MCF 10A (cell line): ENCODE results near the gene QRFPR. TPM values are rescaled to one million over a fixed set of nuclear protein-coding genes. Genes with fewer than 3 reads are reported as not detected.
"Not testable (repeated sequence)": the region's sequence is repeated elsewhere in the genome, so short reads cannot be mapped to it uniquely, and the experiment has no call there.

Experiments
- BruUV-seq: library from RNA; stranded (reverse); fragments of 400-500 nt; replicated peaks from 2 replicates; lab custom pipeline; 2021; lab: Mats Ljungman, UMichigan
- CTCF ChIA-PET: fragments of 300-600 bp; sonication (Branson Sonifier 250); formaldehyde crosslinking; extraction: SDS; loops from one replicate; lab custom pipeline; 2021; ENCODE audit warnings: antibody characterized with exemption, inconsistent platforms; lab: Yijun Ruan, JAX
- POLR2A ChIA-PET: fragments of 300-600, 350-650 bp; sonication (Branson Sonifier 250); formaldehyde crosslinking; extraction: SDS; loops from one replicate; lab custom pipeline; 2020; ENCODE audit warnings: antibody characterized with exemption, inconsistent platforms; lab: Yijun Ruan, JAX
- DNase-seq: peaks from one replicate; pipeline ENCODE4 v3.0.0-alpha.2; 2018; ENCODE audit not compliant: unreplicated experiment
- H3K27ac Mint-ChIP-seq: one replicate; pipeline ENCODE4 v1.8.0; 2022; ENCODE audit warnings: mild to moderate bottlenecking, low read depth, mixed read lengths; ENCODE audit not compliant: unreplicated experiment
- H3K27me3 Mint-ChIP-seq: one replicate; pipeline ENCODE4 v1.8.0; 2022; ENCODE audit warnings: mixed read lengths; ENCODE audit not compliant: insufficient read depth, unreplicated experiment
- H3K36me3 Mint-ChIP-seq: one replicate; pipeline ENCODE4 v1.8.0; 2022; ENCODE audit warnings: mild to moderate bottlenecking, moderate library complexity, mixed read lengths; ENCODE audit not compliant: insufficient read depth, unreplicated experiment
- H3K4me1 Mint-ChIP-seq: one replicate; pipeline ENCODE4 v1.8.0; 2022; ENCODE audit warnings: mixed read lengths; ENCODE audit not compliant: insufficient read depth, unreplicated experiment
- H3K4me3 Mint-ChIP-seq: one replicate; pipeline ENCODE4 v1.8.0; 2022; ENCODE audit warnings: mild to moderate bottlenecking, moderate library complexity, mixed read lengths; ENCODE audit not compliant: unreplicated experiment
- H3K9me3 Mint-ChIP-seq: one replicate; pipeline ENCODE4 v1.8.0; 2022; ENCODE audit warnings: mixed read lengths; ENCODE audit not compliant: unreplicated experiment
- intact Hi-C: fragments of 100-400 bp; cut with micrococcal nuclease; formaldehyde crosslinking; loops from 2 replicates; pipeline ENCODE4 v1.14.1; 2022
- total RNA-seq: library from RNA; stranded (reverse); gene quantifications from 2 replicates; pipeline ENCODE4 v1.2.3, GENCODE V29; 2022
- TF ChIP-seq, protein P1 (sequence below): fragments of 200-600 bp; IDR thresholded peaks from one replicate; pipeline ENCODE4 v1.8.0; 2022; ENCODE audit warnings: antibody characterized with exemption, mild to moderate bottlenecking; ENCODE audit not compliant: unreplicated experiment

Gene QRFPR
- total RNA-seq, 1 experiment from 2014 or later, result 8.4 TPM

DNA sequence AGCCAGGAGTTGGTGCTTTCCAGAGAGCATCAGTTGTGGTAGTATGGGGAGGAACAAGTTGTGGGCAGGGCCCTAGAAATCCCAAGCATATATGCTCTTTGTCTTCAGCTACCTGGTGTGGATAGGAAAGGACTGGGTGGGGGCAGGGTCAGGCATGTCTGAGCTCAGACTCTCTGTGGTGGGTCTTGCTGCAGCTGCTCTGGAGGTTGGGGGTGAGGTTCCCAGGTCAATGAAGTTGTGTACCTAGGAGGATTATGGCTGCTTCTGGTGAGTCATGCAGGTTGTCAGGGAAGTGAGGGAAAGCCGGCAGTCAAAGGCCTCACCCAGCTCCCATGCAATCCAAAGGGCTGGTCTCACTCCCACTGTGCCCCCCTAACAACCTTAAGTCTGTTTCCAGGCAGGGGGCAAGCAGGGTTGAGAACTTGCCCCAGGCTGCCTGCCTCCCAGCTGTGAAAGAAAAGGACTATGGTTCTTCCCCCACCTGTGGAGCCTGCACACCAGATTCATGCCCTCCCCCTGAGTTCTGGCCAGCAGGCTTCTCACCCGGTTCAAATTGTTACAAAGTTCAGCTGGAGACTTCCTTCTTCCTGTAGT, 30.4 kb upstream of the QRFPR start:
- intact Hi-C loops, result no loop called here
- TF ChIP-seq, protein P1, sequence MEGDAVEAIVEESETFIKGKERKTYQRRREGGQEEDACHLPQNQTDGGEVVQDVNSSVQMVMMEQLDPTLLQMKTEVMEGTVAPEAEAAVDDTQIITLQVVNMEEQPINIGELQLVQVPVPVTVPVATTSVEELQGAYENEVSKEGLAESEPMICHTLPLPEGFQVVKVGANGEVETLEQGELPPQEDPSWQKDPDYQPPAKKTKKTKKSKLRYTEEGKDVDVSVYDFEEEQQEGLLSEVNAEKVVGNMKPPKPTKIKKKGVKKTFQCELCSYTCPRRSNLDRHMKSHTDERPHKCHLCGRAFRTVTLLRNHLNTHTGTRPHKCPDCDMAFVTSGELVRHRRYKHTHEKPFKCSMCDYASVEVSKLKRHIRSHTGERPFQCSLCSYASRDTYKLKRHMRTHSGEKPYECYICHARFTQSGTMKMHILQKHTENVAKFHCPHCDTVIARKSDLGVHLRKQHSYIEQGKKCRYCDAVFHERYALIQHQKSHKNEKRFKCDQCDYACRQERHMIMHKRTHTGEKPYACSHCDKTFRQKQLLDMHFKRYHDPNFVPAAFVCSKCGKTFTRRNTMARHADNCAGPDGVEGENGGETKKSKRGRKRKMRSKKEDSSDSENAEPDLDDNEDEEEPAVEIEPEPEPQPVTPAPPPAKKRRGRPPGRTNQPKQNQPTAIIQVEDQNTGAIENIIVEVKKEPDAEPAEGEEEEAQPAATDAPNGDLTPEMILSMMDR, result no peak
- POLR2A ChIA-PET, result interaction anchor here (2.1 kb wide), 1 partner anchor 13 kb away, joined by 6 read pairs; no protein-coding TSS in a partner anchor
- no peak overlapping the region for H3K4me3 Mint-ChIP-seq
- H3K9me3 Mint-ChIP-seq, result no peaks in the 10 kb centered on the region
- H3K4me1 Mint-ChIP-seq, result no peaks in the 10 kb centered on the region
- H3K27me3 Mint-ChIP-seq, result no peaks in the 10 kb centered on the region
- BruUV-seq, result no TSS peak
- H3K27ac Mint-ChIP-seq, result no peak overlapping the region
- CTCF ChIA-PET, result interaction anchor here (0.6 to 2.4 kb wide), 4 partner anchors 11 to 182 kb away, joined by 3 to 11 read pairs (median 4); no protein-coding TSS in a partner anchor
- no peaks in the 10 kb centered on the region for H3K36me3 Mint-ChIP-seq
- no peak for DNase-seq

DNA sequence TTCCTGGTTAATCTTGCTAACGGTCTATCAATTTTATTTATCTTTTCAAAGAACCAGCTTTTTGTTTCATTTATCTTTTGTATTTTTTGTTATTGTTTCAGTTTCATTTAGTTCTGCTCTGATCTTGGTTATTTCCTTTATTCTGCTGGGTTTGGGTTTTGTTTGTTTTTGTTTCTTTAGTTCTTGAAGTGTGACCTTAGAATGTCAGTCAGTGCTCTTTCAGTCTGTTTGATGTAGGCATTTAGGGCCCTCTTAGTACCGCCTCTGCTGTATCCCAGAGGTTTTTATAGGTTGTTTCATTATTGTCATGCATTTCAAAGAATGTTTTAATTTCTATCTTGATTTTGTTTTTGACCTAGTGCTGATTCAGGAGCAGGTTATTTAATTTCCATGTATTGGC, 27.7 kb upstream of the QRFPR start:
- H3K27ac Mint-ChIP-seq, H3K36me3 Mint-ChIP-seq, POLR2A ChIA-PET, H3K27me3 Mint-ChIP-seq, H3K4me3 Mint-ChIP-seq, H3K4me1 Mint-ChIP-seq, H3K9me3 Mint-ChIP-seq, intact Hi-C loops, DNase-seq, BruUV-seq: not testable (repeated sequence)
- CTCF ChIA-PET, result interaction anchor here (0.7 kb wide), 1 partner anchor 40 kb away, joined by 4 read pairs; no protein-coding TSS in a partner anchor

DNA sequence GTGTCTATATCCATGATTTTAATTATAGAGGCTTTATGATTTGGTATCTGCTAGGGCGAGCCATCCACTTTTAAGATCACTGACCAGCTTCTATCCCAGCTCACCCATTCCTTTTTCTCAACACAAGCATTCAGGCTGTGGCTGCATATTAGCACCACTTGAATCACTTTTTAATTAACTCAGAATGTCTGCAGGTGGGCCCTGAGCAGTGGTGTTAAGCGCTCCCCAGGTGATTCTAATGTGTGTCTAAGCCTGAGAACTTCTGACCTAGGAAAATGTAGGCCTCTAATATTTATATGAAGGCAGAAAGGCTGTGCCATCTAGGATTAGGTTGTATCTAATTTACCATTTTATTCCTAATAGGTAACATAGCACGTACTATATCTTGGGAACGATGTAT, 19.8 kb upstream of the QRFPR start:
- Mint-ChIP-seq H3K27me3 (no peaks in the 10 kb centered on the region), H3K9me3 (no peaks in the 10 kb centered on the region), H3K4me1 (no peaks in the 10 kb centered on the region), H3K4me3 (no peak overlapping the region), H3K36me3 (no peaks in the 10 kb centered on the region), H3K27ac (no peak overlapping the region)
- no TSS peak for BruUV-seq
- TF ChIP-seq, protein P1, result no peak
- CTCF ChIA-PET, result interaction anchor here (1.2 to 3.0 kb wide), 3 partner anchors 21 to 210 kb away, joined by 3 to 9 read pairs (median 3); no protein-coding TSS in a partner anchor
- DNase-seq, result no peak
- intact Hi-C loops, result no loop called here
- POLR2A ChIA-PET, result no interaction called here

DNA sequence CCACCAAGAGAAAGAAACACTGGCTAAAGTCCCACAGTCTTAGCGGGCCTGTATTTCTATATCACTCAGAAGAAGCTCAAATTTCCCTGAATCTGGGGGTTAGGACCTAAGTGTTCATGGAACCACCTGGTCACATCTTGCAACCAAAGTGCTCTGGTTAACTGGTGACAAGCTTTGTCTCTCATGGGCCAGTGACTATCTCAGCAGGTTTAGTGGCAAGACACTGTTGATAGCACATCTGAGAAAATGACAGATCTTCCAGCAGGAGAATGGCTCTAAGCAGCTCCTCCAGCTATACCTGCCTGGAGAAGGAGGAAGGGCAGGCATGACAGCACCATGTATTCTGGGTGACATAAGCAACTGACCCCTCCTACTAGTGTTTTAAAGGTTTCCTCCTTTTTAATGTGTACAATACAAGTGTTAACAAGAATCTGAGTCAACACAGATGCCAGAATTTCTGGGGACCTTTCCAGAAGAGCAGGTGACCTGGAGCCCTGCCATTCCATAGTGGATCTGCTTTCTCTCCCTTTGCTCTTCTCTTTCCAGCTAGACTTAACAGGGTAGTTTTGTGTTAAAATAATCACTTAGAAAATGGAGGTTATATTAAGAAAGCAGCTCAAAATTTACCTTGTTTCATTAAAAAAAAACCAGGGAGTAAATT, 17.3 kb upstream of the QRFPR start:
- no TSS peak for BruUV-seq
- TF ChIP-seq, protein P1, result no peak
- intact Hi-C loops, result no loop called here
- Mint-ChIP-seq H3K27me3 (no peaks in the 10 kb centered on the region), H3K4me1 (no peaks in the 10 kb centered on the region), H3K4me3 (no peak overlapping the region), H3K36me3 (no peaks in the 10 kb centered on the region), H3K9me3 (no peaks in the 10 kb centered on the region), H3K27ac (no peak overlapping the region)
- DNase-seq, result peak; percentile 41
- CTCF ChIA-PET, result interaction anchor here (0.6 to 3.0 kb wide), 6 partner anchors 16 to 206 kb away, joined by 3 to 9 read pairs (median 4); no protein-coding TSS in a partner anchor
- POLR2A ChIA-PET, result interaction anchor here (0.6 to 2.1 kb wide), 5 partner anchors 11 to 21 kb away, joined by 3 to 6 read pairs (median 3); no protein-coding TSS in a partner anchor
